ENCODE results near the gene LRMDA. TPM values are rescaled to one million over a fixed set of nuclear protein-coding genes. Genes with fewer than 3 reads are reported as not detected.
A peak's percentile ranks its signal among the peaks of the same experiment; 100 is the strongest.

The LRMDA gene
- total and polyA plus RNA-seq, 2 of the 4 experiments (the other 2 are of a cell fraction) = 0.07 TPM; not detected in 1

GRCh38 chr10:76576276-76576962, 1145.0 kb downstream of the LRMDA start:
- no peaks in the 10 kb centered on the region for H3K9me3 ChIP-seq (ENCODE audit: control insufficient read depth, insufficient read depth, low read length)
- peaks cover 2% of the 10 kb centered on the region; the same call in 1 of the 2 replicates for H3K9me1 ChIP-seq (ENCODE audit: insufficient read depth, low read length)
- intact Hi-C loops (cut with micrococcal nuclease) = no loop called here
- H4K20me1 ChIP-seq (ENCODE audit: insufficient read depth, low read length) = no peaks in the 10 kb centered on the region
- H3K18ac ChIP-seq (ENCODE audit: low read depth, low read length) = peak overlapping the region; percentile 88; the same call in 1 of the 2 replicates
- ChIA-PET POLR2A (ENCODE audit: unreplicated experiment) (no interaction called here), CTCF (interaction anchor here (0.9 kb wide), 1 partner anchor 204 kb away, joined by 3 read pairs; no protein-coding TSS in a partner anchor)
- H2AK5ac ChIP-seq (ENCODE audit: low read depth, low read length) = peak overlapping the region; percentile 14; the same call in 1 of the 2 replicates
- WGBS, 2 experiments (ENCODE audit: extremely low coverage in 2 of 2, insufficient read length in 1 of 2) = no CpG with 5 or more reads among the region's 4 CpGs
- in situ Hi-C loops (cut with MboI; ENCODE audit: low sequenced_read_pairs) = no loop called here
- H3K23ac ChIP-seq (ENCODE audit: low read depth, low read length) = peak overlapping the region; percentile 86
- peak overlapping the region; percentile 48; the same call in 1 of the 2 replicates for H3K27ac ChIP-seq (ENCODE audit: insufficient read depth, low read length)
- H2BK20ac ChIP-seq (ENCODE audit: low read depth, low read length) = peak overlapping the region; percentile 95
- H4K8ac ChIP-seq (ENCODE audit: low read depth in 2 of 2, low read length in 2 of 2) = peak overlapping the region in 1 of 2 experiments; percentile 88; a peak in 2 of 4 replicates
- no peak overlapping the region for H3K4me3 ChIP-seq (ENCODE audit: insufficient read depth, low read depth, low read length)
- H3K79me1 ChIP-seq (ENCODE audit: low read depth in 1 of 2, low read length in 2 of 2) = no peaks in the 10 kb centered on the region
- H2AK9ac ChIP-seq (replicated peaks; ENCODE audit: low read depth, low read length, poor library complexity) = no peak overlapping the region
- DNase-seq (peak; percentile 76), ATAC-seq (ENCODE audit: low read depth) (peak; percentile 95)
- H3K9ac ChIP-seq (ENCODE audit: low read depth, low read length) = peak overlapping the region; percentile 40; the same call in 1 of the 2 replicates
- H3K14ac ChIP-seq (replicated peaks; ENCODE audit: low read depth, low read length) = peak overlapping the region; percentile 73
- H2BK5ac ChIP-seq (ENCODE audit: low read depth, low read length, poor library complexity, severe bottlenecking) = peak overlapping the region; percentile 91
- peak overlapping the region; percentile 82 for H3K4ac ChIP-seq (ENCODE audit: low read depth, low read length)
- peak overlapping the region; percentile 79 for H4K91ac ChIP-seq (ENCODE audit: insufficient read depth, low read depth, low read length)
- no peaks in the 10 kb centered on the region for H3K36me3 ChIP-seq (ENCODE audit: control insufficient read depth, insufficient read depth, low read length)
- H2BK120ac ChIP-seq (ENCODE audit: low read depth, low read length) = peak overlapping the region; percentile 91
- H2BK15ac ChIP-seq (ENCODE audit: low read depth, low read length) = peak overlapping the region; percentile 57
- peak overlapping the region; percentile 80; the same call in 1 of the 2 replicates for H4K5ac ChIP-seq (ENCODE audit: low read depth, low read length)
- peak overlapping the region; percentile 64; the same call in 1 of the 2 replicates for H3K4me2 ChIP-seq (ENCODE audit: low read depth, low read length)
- no peaks in the 10 kb centered on the region for H3K27me3 ChIP-seq (ENCODE audit: control insufficient read depth, insufficient read depth, low read length)
- H3K56ac ChIP-seq (ENCODE audit: extremely low read depth, insufficient read depth, low read length) = peak overlapping the region; percentile 63
- H3K4me1 ChIP-seq (ENCODE audit: control insufficient read depth, insufficient read depth, low read length) = peaks cover 8% of the 10 kb centered on the region
- dilution Hi-C loops (cut with HindIII; ENCODE audit: low sequenced_read_pairs, unreplicated experiment) = no loop called here
- peak overlapping the region; percentile 74 for H2AFZ ChIP-seq (replicated peaks; ENCODE audit: low read length, poor library complexity)
- no TSS peak for BruUV-seq (replicated peaks)
- no peak for TF ChIP-seq BHLHE40 (IDR thresholded peaks at IDR 0.05; ENCODE audit: low read depth, low read length)
- no peak for TF ChIP-seq RCOR1 (IDR thresholded peaks at IDR 0.05; ENCODE audit: insufficient replicate concordance, low read length)
- TF ChIP-seq RAD21 (IDR thresholded peaks at IDR 0.05; ENCODE audit: low read length) = no peak
- TF ChIP-seq NFE2L2 (IDR thresholded peaks at IDR 0.05; ENCODE audit: low read depth, low read length) = no peak
- TF ChIP-seq CHD1 (IDR thresholded peaks at IDR 0.05; ENCODE audit: low read depth, low read length) = no peak
- TF ChIP-seq MAZ (IDR thresholded peaks at IDR 0.05; ENCODE audit: borderline replicate concordance, low read depth, low read length) = no peak
- TF ChIP-seq, protein P1, sequence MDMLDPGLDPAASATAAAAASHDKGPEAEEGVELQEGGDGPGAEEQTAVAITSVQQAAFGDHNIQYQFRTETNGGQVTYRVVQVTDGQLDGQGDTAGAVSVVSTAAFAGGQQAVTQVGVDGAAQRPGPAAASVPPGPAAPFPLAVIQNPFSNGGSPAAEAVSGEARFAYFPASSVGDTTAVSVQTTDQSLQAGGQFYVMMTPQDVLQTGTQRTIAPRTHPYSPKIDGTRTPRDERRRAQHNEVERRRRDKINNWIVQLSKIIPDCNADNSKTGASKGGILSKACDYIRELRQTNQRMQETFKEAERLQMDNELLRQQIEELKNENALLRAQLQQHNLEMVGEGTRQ (IDR thresholded peaks at IDR 0.05; ENCODE audit: low read depth, low read length) = peak; percentile 69
- no peak for TF ChIP-seq POLR2A (IDR thresholded peaks at IDR 0.05; ENCODE audit: low read depth, low read length)
- TF ChIP-seq MXI1 (IDR thresholded peaks at IDR 0.05; ENCODE audit: borderline replicate concordance, low read depth, low read length) = no peak
- peak; percentile 22; the same call in 1 of the 2 replicates for TF ChIP-seq CEBPB (IDR thresholded peaks at IDR 0.05; ENCODE audit: low read depth, low read length)
- peak; percentile 10; the same call in 1 of the 2 replicates for TF ChIP-seq MAFK (IDR thresholded peaks at IDR 0.05; ENCODE audit: low read depth, low read length)
- TF ChIP-seq ELK1 (IDR thresholded peaks at IDR 0.05; ENCODE audit: borderline replicate concordance, low read depth, low read length) = no peak
- no peak for TF ChIP-seq SMC3 (IDR thresholded peaks at IDR 0.05; ENCODE audit: low read depth, low read length)
- no peak for TF ChIP-seq RFX5 (IDR thresholded peaks at IDR 0.05; ENCODE audit: low read depth, low read length)
- TF ChIP-seq FOS (IDR thresholded peaks at IDR 0.05; ENCODE audit: low read depth, low read length) = no peak; the same call in 1 of the 2 replicates

Measured in IMR-90 (cell line).